NCI-H1092 (cell line): ENCODE results near the gene TDRD15.
"Not testable (repeated sequence)": the region's sequence is repeated elsewhere in the genome, so short reads cannot be mapped to it uniquely, and the experiment has no call there.

Experiments
- DNase-seq: peaks from one replicate; lab custom pipeline; 2025; lab: John Stamatoyannopoulos, UW

The TDRD15 gene

GRCh38 chr2:21123473-21124393 is at the start of gene TDRD15:
Gene TDRD15, plus strand, starts transcription at chr2:21123968. Its CDS starts 13,500 bp downstream, at chr2:21137468.
- DNase-seq: no peak

DNA sequence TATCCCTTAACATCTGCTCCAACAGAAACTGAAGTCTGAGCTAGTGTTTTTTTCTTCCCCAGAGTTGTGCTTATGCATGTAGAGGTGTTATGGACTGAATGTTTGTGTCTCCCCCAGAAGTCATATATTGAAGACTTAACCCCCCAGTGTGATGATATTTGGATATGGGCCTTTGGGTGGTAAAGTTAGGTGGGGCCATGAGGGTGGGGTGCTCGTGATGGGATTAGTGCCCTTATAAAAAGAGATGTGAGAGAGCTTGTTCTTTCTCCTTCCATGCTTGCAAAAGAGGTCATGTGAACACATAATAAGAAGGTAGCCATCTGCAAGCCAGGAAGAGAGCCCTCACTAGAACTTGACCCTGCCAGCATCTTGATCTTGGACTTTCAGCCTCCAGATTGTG is 45.5 kb upstream of the TDRD15 start:
- DNase-seq: no peak

- no peak for DNase-seq
These were observed 40.3 kb upstream of the TDRD15 start for GRCh38 chr2:21083482-21083881.

DNA sequence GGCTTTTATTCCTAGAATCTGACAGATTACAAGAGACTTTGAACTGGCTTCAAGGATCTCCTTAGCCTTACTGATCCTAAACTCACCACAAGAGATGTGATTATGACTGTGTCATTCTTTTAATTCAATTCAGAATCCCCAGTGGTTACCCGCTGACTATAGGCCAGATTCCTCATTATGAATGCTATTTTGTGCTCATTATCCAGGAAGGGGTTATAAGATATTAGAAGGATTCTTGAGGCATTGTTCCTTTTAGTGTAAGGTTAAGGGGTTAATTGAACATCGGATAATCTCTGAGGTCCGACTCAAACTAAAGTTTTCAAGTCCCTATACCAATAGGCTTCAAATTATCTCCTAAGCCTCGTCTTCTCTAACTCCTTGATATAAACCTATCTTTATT is 39.4 kb upstream of the TDRD15 start:
- DNase-seq: no peak

GRCh38 chr2:21092308-21092869 is 31.4 kb upstream of the TDRD15 start:
- DNase-seq: no peak

GRCh38 chr2:21095178-21095577 is 28.6 kb upstream of the TDRD15 start:
- no peak for DNase-seq

DNA sequence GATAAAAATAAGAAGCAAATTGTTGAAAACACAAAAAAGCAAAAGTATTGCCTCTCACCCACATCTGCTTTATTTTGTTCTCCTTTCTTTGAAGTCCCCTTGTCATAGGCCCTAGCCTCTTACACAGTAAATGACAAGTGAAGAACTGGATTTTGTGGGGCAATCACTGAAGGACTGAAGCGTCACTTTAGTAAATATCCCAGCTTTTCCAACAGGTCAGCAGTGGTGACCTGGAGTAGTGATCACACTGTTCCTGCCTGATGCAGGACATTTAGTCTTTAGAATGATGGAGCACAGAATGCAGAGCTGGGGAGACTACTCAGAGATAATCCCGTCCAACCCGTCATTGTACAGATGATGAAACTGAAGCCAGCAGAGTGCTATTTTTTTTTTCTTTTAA is 28.1 kb upstream of the TDRD15 start:
- DNase-seq: no peak

DNA sequence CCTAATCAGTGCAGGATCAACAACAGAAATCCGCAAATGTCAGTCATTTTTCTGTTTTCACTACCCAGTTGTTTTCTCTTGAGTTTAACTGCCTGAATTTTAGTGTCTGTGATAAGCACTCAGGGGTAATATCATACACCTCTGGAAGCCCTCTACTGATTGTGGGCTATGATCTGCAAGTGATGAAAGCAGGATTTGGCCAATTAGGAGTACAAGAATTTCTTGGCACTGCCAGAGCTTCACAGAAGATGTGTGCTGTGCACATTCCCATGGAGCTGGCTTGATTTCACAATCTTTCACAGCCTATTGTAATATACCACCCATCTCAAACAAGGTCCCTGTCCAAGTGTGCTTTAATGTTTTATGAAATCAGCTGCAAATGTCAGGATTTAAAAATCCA is 27.3 kb upstream of the TDRD15 start:
- no peak for DNase-seq

- DNase-seq: no peak
These were observed 26.4 kb upstream of the TDRD15 start for GRCh38 chr2:21097331-21097730.

DNA sequence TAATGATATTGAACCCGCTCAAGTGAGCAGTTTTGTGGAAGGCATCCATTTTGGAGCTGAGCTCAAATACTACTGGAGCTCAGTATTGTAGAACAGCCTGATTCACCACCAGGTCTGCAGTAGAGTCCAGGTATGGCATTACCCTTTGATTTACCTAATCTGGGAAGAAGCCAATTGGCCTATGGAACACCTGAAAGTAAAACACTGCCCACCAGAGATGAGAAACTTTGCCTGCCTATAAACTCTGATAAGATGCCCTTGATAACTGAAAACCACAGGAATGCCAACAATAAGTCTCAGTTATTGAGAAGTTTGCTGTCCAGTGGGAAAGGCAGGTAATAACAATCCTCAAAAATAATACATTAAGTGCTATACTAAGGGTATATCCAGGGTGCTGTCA is 25.5 kb upstream of the TDRD15 start:
- no peak for DNase-seq

DNA sequence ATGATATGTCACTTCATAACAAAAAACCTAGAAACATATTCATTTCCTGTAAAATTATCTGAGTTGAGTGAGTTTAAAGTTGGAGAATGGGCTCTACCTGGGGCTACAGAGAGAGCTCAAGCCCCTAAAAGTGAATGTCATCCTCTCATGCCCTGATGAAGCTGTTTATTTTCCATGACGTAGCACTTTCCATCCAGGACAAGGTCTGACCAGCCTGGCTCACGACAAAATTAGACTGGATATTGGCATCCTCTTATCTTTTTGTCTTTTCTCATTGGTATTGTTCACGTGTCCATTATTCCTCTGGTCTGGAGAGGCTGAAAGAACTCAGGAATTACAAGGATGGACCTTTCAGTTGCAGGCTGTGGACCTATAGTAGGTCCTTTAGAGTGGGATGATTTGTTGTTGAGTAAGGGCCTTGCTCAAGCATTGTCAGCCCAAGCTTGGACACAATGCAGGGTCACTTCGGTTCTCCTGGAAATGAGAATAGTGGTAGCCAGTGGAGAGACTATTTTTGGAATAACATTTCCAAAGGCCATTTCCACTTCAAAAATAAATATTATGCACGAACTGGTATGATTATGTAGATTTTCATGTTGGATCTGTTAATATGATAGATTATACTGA is 24.4 kb upstream of the TDRD15 start:
- DNase-seq: no peak

GRCh38 chr2:21101514-21102155 is 22.1 kb upstream of the TDRD15 start:
- DNase-seq: not testable (repeated sequence)

GRCh38 chr2:21102356-21102755 is 21.4 kb upstream of the TDRD15 start:
- no peak for DNase-seq

DNA sequence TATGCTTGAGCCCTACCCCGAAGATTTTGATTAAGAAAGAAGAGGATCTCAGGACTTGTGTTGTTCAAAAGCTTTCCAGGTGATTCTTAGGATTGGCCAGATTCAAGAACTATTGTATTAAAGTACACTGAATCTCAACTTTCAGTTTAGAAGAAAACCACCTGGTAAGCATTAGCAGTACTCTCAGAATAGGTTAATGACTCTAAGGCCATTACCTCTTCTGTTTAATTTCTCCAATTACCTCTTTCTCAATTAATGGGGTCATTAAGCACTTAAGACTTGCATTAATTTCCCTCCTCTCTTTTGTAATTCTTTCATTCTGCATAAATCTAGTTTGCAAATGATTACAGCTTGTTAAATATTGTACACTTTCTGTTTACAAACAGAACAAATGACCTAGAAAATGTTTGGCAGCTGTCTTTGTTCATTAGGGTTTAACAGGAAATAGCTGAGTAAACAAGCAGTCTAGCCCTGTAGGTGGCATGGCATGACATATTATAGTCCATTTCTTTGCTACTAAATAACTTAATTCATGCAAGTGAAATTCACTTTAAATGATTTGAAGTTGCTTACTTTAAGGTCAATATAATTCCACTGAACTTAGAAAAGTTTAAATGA is 20.4 kb upstream of the TDRD15 start:
- DNase-seq: no peak

DNA sequence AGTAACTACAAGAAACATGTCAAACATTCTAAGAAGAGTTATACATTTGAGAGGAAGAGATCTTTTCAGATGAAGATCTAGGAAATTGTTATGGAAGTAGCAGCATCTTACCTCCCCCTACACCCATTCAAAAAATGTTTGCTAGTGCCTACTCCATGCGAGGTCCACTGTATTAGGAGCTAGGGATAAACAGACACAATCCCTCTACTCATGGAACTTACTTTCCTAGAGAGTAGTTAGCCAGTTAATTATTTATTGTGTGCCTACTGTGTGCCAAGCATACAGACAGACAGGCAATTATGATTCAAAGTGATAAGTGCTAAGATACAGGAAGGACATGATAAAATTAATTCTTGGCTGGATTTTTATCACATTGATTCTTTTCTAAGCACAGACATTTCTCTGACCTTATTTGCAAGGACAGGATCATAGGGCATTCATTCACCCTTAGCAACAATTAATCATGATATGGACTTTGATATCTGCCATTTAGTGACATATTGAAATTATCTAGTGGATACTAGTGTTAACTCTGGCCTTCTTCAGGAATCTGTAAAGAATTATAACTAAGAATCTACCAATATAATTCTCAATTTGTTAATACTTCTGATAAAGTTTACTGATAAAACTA is 19.6 kb upstream of the TDRD15 start:
- DNase-seq: no peak

GRCh38 chr2:21111012-21111411 is 12.8 kb upstream of the TDRD15 start:
- DNase-seq: no peak

- no peak for DNase-seq
These were observed 6.1 kb upstream of the TDRD15 start for GRCh38 chr2:21117688-21118087.

GRCh38 chr2:21118302-21118920 is 5.4 kb upstream of the TDRD15 start:
- no peak for DNase-seq

DNA sequence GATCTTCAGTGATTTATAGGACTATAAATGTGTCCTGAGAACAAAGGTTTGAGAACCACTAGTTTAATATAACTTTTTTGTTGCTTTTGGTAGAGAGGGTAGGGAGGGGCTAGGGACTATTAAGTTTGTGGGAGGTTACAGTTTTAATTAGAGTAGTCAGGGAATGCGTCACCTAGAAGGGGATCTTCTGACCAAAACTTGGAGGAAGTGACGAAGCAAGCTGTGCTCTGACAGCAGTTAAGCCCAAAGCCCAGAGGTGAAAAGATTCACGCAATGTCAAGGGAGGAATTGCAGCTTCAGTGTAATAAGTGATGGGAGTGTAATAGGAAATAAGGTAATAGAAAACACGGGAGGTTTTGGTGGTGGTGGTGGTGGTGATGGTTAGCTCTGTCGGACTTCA is 8.1 kb downstream of the TDRD15 start:
- no peak for DNase-seq

DNA sequence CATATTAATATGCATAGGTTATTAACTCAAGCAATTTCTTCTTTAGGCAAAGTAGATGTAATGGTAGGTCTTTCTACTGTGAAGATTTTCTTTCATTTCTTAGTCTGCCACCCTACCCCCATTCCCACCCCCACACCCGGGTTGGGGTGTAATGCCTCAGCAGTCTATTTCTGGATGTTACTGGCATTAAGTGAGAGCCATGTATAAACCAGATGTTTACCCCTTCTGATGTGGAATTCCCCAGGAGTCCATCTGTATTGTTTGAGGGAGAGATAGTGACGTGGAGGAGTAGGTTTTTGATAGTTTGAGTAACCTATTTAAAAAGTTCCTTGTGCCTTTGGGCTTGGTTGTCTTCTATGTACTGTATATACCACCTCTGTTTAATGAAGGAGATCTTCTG is 11.8 kb downstream of the TDRD15 start:
- DNase-seq: no peak

DNA sequence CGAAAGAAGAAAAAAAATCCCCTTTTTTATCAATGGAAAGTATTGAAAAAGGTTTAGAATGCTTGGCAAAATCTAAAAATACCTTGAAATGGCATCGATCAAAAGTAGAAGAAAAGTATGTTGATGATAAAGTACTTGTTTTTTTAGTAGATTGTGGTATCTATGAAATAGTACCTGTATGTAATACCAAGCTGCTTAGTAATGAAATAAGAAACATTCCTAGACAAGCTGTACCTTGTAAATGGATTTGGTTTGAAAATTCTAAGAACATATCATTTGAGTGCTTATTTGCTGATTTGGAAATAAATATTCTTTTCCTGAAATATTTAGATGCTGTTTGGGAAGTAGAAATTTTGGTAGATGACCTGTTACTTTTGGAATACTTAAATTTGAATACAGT is 18.4 kb downstream of the TDRD15 start:
- no peak for DNase-seq
